SKM-1 treated with dmso at 0.1 percent for 144 hours (cell line): ENCODE results near the gene LTBR.
"Not testable (repeated sequence)": the region's sequence is repeated elsewhere in the genome, so short reads cannot be mapped to it uniquely, and the experiment has no call there.

Source experiments
- DNase-seq: peaks from one replicate; lab custom pipeline; 2025; ENCODE audit not compliant: unreplicated experiment; lab: John Stamatoyannopoulos, UW

Gene LTBR

GRCh38 chr12:6383572-6384498 lies at the start of gene LTBR:
TSS of gene LTBR (plus strand) at chr12:6384162. CDS start at chr12:6384359, 197 bp downstream.
- peak; percentile 63 for DNase-seq

GRCh38 chr12:6334359-6334758 lies 49.6 kb upstream of the LTBR start:
- no peak for DNase-seq

- DNase-seq = no peak
Measured at GRCh38 chr12:6334940-6335450, 49.0 kb upstream of the LTBR start.

GRCh38 chr12:6335451-6336078 lies 48.4 kb upstream of the LTBR start:
- no peak for DNase-seq

GRCh38 chr12:6336079-6336888 lies 47.7 kb upstream of the LTBR start:
- peak; percentile 67 for DNase-seq

GRCh38 chr12:6336889-6337853 lies 46.8 kb upstream of the LTBR start:
- peak; percentile 16 for DNase-seq

- DNase-seq = no peak
Measured at GRCh38 chr12:6337958-6338433, 46.0 kb upstream of the LTBR start.

GRCh38 chr12:6338536-6338935 lies 45.4 kb upstream of the LTBR start:
- DNase-seq = not testable (repeated sequence)

GRCh38 chr12:6338955-6339354 lies 45.0 kb upstream of the LTBR start:
- DNase-seq = no peak

GRCh38 chr12:6340032-6340638 lies 43.8 kb upstream of the LTBR start:
- DNase-seq = no peak

GRCh38 chr12:6340745-6341416 lies 43.1 kb upstream of the LTBR start:
- peak; percentile 16 for DNase-seq

GRCh38 chr12:6341417-6342139 lies 42.4 kb upstream of the LTBR start, which contains the start of gene TNFRSF1A:
TSS of gene TNFRSF1A (minus strand) at chr12:6342076. CDS start at chr12:6341814, 262 bp downstream.
- DNase-seq = peak; percentile 77

- DNase-seq = no peak
Measured at GRCh38 chr12:6342140-6342889, 41.6 kb upstream of the LTBR start.

GRCh38 chr12:6343518-6343917 lies 40.4 kb upstream of the LTBR start:
- no peak for DNase-seq

GRCh38 chr12:6344101-6344660 lies 39.8 kb upstream of the LTBR start:
- not testable (repeated sequence) for DNase-seq

GRCh38 chr12:6345319-6346091 lies 38.5 kb upstream of the LTBR start:
- DNase-seq = peak; percentile 42
